Nephron progenitor cell (in vitro differentiated cells): ENCODE measurements around the gene PLCL1.
"Not testable (repeated sequence)": the region's sequence is repeated elsewhere in the genome, so short reads cannot be mapped to it uniquely, and the experiment has no call there.

Source experiments
- DNase-seq: peaks from one replicate; pipeline ENCODE4 v3.0.0; 2021
- H3K27ac Mint-ChIP-seq: 2 replicates; pipeline ENCODE4 v1.8.0; 2021; ENCODE audit warnings: mild to moderate bottlenecking, moderate library complexity, mixed read lengths
- H3K27me3 Mint-ChIP-seq: 2 replicates; pipeline ENCODE4 v1.8.0; 2021; ENCODE audit warnings: mild to moderate bottlenecking, low read depth, mixed read lengths; ENCODE audit not compliant: poor library complexity
- H3K36me3 Mint-ChIP-seq: 2 replicates; pipeline ENCODE4 v1.8.0; 2021; ENCODE audit warnings: low read depth, mixed read lengths
- H3K4me1 Mint-ChIP-seq: 2 replicates; pipeline ENCODE4 v1.8.0; 2021; ENCODE audit warnings: mixed read lengths
- H3K4me3 Mint-ChIP-seq: 2 replicates; pipeline ENCODE4 v1.8.0; 2021; ENCODE audit warnings: mild to moderate bottlenecking, moderate library complexity, mixed read lengths
- H3K9me3 Mint-ChIP-seq: 2 replicates; pipeline ENCODE4 v1.8.0; 2021; ENCODE audit warnings: mild to moderate bottlenecking, moderate library complexity, mixed read lengths
- TF ChIP-seq, protein P1 (sequence below): fragments of 200-600 bp; sonication (generic); IDR thresholded peaks from 2 replicates; pipeline ENCODE4 v1.5.0; 2021; ENCODE audit warnings: antibody characterized with exemption

The PLCL1 gene

DNA sequence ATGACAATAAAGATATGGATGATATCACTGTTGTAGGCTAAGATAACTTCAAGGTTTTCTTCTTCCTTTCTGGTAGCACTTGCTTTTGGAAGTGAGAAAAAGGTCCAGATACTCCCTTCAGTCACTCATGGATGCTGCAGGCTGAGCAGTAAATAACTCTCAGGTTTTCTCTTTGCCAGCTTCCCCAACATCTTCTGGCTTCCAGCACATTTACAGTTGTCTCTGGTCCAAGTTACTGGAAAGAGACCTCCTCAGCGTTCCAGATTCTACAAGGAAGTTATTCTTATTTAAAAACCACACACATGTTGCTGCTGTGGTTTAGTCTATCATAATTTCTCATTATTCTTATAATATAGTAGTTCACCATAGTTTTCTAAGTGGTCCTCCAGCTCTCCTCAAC, 383.4 kb downstream of the PLCL1 start:
- DNase-seq: no peak
- H3K9me3 Mint-ChIP-seq: no peaks in the 10 kb centered on the region
- TF ChIP-seq, protein P1, sequence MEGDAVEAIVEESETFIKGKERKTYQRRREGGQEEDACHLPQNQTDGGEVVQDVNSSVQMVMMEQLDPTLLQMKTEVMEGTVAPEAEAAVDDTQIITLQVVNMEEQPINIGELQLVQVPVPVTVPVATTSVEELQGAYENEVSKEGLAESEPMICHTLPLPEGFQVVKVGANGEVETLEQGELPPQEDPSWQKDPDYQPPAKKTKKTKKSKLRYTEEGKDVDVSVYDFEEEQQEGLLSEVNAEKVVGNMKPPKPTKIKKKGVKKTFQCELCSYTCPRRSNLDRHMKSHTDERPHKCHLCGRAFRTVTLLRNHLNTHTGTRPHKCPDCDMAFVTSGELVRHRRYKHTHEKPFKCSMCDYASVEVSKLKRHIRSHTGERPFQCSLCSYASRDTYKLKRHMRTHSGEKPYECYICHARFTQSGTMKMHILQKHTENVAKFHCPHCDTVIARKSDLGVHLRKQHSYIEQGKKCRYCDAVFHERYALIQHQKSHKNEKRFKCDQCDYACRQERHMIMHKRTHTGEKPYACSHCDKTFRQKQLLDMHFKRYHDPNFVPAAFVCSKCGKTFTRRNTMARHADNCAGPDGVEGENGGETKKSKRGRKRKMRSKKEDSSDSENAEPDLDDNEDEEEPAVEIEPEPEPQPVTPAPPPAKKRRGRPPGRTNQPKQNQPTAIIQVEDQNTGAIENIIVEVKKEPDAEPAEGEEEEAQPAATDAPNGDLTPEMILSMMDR: no peak
- peaks cover 5% of the 10 kb centered on the region for H3K4me1 Mint-ChIP-seq
- H3K27me3 Mint-ChIP-seq: no peaks in the 10 kb centered on the region
- no peak overlapping the region for H3K4me3 Mint-ChIP-seq
- no peaks in the 10 kb centered on the region for H3K36me3 Mint-ChIP-seq
- H3K27ac Mint-ChIP-seq: peak overlapping the region; percentile 13

DNA sequence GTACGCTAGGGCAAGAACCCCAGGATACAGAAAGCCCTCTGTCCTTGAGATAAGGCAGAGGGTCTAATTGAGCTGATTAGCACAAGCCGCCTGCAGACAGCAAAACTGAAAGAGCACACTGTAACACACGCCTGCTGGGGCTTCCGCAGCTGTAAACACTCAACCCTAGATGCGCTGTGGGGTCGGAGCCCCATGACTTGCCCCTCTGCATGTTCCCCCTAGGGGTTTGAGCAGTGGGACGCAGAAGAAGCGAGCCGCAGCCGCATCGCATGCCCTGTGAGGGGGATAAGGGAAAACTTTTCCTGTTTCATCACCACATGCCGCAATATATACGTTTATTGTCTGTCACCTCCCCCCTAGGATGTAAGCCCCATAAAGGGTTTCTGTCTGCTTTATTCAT, 384.6 kb downstream of the PLCL1 start:
- DNase-seq: no peak
- peaks cover 5% of the 10 kb centered on the region for H3K4me1 Mint-ChIP-seq
- no peaks in the 10 kb centered on the region for H3K9me3 Mint-ChIP-seq
- no peaks in the 10 kb centered on the region for H3K27me3 Mint-ChIP-seq
- TF ChIP-seq, protein P1: no peak
- no peak overlapping the region for H3K27ac Mint-ChIP-seq
- H3K36me3 Mint-ChIP-seq: no peaks in the 10 kb centered on the region
- no peak overlapping the region for H3K4me3 Mint-ChIP-seq

DNA sequence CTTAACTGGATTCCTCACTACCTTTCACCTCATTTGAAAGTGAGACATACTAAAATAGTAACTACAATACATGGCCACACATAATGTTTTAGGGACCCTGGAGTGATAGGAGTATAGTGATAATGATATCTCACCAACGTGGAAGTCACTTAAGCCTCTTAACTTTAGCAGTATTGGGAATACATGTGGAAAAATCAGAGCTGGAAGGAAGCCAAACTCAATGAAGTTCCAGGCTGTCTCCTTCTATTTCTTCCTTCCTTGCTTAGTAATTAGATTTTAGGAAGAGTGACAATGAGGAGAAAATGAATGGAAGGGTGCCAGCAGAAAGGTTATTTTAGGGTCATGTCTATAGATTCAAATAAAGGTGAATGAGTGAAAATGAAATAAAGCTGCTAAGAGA, 387.3 kb downstream of the PLCL1 start:
- TF ChIP-seq, protein P1: no peak
- Mint-ChIP-seq H3K4me3 (no peak overlapping the region), H3K27ac (no peak overlapping the region), H3K36me3 (no peaks in the 10 kb centered on the region), H3K27me3 (no peaks in the 10 kb centered on the region), H3K4me1 (no peaks in the 10 kb centered on the region), H3K9me3 (peaks cover 4% of the 10 kb centered on the region)
- DNase-seq: no peak

DNA sequence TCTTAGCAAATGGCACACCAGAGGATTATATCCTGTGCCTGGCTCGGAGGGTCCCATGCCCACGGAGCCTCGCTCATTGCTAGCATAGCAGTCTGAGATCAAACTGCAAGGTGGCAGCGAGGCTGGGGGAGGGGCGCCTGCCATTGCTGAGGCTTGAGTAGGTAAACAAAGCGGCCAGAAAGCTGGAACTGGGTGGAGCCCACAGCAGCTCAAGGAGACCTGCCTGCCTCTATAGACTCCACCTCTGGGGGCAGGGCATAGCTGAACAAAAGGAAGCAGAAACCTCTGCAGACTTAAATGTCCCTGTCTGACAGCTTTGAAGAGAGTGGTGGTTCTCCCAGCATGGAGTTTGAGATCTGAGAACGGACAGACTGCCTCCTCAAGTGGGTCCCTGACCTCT, 392.2 kb downstream of the PLCL1 start:
- H3K4me1 Mint-ChIP-seq, H3K27ac Mint-ChIP-seq, H3K36me3 Mint-ChIP-seq, DNase-seq, H3K27me3 Mint-ChIP-seq, H3K4me3 Mint-ChIP-seq: not testable (repeated sequence)
- H3K9me3 Mint-ChIP-seq: peaks cover 26% of the 10 kb centered on the region
